ENCODE measurements around the gene CREB5. TPM values are rescaled to one million over a fixed set of nuclear protein-coding genes. Genes with fewer than 3 reads are reported as not detected.

The CREB5 gene
- total RNA-seq, 1 experiment from 2014 or later, result 0.49 TPM

DNA sequence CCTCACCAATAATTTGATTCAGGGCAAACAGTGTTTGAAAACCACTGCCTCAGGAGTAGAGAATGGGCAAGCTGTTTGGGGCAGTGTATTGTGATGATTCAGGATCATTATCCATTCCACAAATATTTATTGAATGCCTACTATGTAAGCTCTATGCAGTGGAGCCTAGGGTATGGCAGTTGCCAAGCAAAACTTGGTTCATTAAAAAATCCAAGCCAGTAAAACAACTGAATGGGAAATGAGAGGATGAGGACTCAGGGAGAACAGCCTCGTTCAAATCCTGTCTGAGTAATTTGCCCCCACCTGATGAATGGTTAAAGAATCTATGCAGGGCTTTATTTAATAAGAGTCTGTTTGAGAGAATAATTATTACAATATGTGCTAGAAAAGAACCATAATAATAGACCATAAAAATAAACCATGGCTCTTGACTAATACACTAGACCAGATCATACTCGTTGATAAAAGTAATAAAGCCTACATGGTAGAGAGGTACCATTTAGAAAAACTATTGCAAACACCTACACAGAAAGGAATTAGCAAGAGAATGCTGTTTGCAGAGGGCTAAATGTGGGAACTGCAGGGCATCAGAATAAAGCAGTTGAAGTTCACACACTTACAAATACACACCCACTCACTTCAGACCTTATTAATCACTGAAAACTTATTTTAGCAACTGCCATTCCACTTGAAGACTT is 71.7 kb downstream of the CREB5 start (continued):
- TF ChIP-seq, protein P1, sequence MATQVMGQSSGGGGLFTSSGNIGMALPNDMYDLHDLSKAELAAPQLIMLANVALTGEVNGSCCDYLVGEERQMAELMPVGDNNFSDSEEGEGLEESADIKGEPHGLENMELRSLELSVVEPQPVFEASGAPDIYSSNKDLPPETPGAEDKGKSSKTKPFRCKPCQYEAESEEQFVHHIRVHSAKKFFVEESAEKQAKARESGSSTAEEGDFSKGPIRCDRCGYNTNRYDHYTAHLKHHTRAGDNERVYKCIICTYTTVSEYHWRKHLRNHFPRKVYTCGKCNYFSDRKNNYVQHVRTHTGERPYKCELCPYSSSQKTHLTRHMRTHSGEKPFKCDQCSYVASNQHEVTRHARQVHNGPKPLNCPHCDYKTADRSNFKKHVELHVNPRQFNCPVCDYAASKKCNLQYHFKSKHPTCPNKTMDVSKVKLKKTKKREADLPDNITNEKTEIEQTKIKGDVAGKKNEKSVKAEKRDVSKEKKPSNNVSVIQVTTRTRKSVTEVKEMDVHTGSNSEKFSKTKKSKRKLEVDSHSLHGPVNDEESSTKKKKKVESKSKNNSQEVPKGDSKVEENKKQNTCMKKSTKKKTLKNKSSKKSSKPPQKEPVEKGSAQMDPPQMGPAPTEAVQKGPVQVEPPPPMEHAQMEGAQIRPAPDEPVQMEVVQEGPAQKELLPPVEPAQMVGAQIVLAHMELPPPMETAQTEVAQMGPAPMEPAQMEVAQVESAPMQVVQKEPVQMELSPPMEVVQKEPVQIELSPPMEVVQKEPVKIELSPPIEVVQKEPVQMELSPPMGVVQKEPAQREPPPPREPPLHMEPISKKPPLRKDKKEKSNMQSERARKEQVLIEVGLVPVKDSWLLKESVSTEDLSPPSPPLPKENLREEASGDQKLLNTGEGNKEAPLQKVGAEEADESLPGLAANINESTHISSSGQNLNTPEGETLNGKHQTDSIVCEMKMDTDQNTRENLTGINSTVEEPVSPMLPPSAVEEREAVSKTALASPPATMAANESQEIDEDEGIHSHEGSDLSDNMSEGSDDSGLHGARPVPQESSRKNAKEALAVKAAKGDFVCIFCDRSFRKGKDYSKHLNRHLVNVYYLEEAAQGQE (IDR thresholded peaks at IDR 0.05; ENCODE audit: low read depth), result no peak
- no peak for TF ChIP-seq POLR2A (IDR thresholded peaks at IDR 0.05; ENCODE audit: borderline replicate concordance, extremely low read depth, insufficient read depth, insufficient read length)

DNA sequence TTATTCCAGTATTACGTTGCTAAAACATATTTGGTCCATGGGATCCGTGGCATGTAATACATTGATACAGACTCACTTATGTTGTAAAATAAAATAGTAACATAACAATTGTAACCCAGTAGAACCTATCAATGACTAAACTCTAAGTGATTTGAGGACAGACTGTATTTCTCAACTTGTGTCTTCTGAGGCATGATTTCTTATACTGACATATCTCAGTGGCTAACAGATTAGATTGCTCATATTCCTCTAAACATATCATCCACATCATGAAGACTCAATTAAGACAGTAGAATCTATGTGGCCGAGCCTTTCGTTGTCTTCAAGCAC is 72.3 kb downstream of the CREB5 start:
- CTCF ChIA-PET, result no interaction called here
- DNase-seq (ENCODE audit: low read depth, low spot score), result no peak
- no peaks in the 10 kb centered on the region for H3K9me2 ChIP-seq (ENCODE audit: insufficient read depth)
- no peaks in the 10 kb centered on the region for H3K9me3 ChIP-seq (ENCODE audit: control insufficient read depth in 1 of 2, insufficient read depth in 1 of 2, low read depth in 1 of 2, low read length in 2 of 2)
- no peaks in the 10 kb centered on the region for H3K79me2 ChIP-seq (ENCODE audit: insufficient read depth, low read length)
- H3K27ac ChIP-seq (ENCODE audit: low read depth, low read length), result no peak overlapping the region
- RAD21 ChIA-PET (ENCODE audit: low non-redundant PET in 1 of 2, low total read pairs in 2 of 2, uncharacterized antibody in 2 of 2, unreplicated experiment in 2 of 2), result no interaction called here
- peaks cover 71% of the 10 kb centered on the region for H3K27me3 ChIP-seq (ENCODE audit: insufficient read depth, low read length)
- no peak for ATAC-seq
- H3K36me3 ChIP-seq (ENCODE audit: control insufficient read depth in 1 of 2, insufficient read depth in 2 of 2, low read length in 2 of 2), result no peaks in the 10 kb centered on the region
- TF ChIP-seq ELF1 (IDR thresholded peaks at IDR 0.05; ENCODE audit: borderline replicate concordance, low read depth), result no peak
- H4K20me1 ChIP-seq (ENCODE audit: insufficient read depth), result no peaks in the 10 kb centered on the region
- no peaks in the 10 kb centered on the region for H3K4me1 ChIP-seq (ENCODE audit: control insufficient read depth in 1 of 2, insufficient read depth in 2 of 2, low read length in 2 of 2)
- intact Hi-C loops (cut with micrococcal nuclease), result no loop called here
- H3K4me3 ChIP-seq (replicated peaks in 1 of 2; ENCODE audit: low read depth in 1 of 2, low read length in 2 of 2), result no peak overlapping the region
- H2AFZ ChIP-seq (ENCODE audit: low read depth, low read length, poor library complexity, severe bottlenecking), result no peak overlapping the region
- no peak overlapping the region for H3K9ac ChIP-seq (ENCODE audit: low read length)
- no peak overlapping the region for H3K4me2 ChIP-seq (ENCODE audit: low read length)
- no TSS peak for BruUV-seq (replicated peaks)
- POLR2A ChIA-PET, result no interaction called here

DNA sequence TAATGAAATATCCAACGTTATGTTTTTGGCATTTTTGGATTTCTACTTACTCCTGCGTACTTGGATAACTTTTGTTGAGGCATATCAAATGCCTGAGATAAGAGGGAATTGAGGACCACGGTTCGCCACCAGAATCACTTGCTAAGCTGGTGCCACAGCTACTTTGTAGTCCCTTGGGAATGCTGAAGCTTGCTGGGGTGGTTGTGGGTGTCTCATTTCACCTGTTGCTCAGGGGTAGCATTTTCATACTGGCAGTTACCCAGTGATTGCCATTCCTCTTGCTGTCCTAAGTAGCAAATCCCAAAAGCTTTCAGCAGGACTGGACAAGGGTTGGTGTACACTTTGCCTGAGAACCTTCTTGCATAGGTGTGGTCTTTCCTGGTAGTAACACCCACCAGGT is 75.2 kb downstream of the CREB5 start:
- H3K4me2 ChIP-seq (ENCODE audit: low read length), result no peak overlapping the region
- intact Hi-C loops (cut with micrococcal nuclease), result no loop called here
- DNase-seq (ENCODE audit: low read depth, low spot score), result no peak
- H3K4me1 ChIP-seq (ENCODE audit: control insufficient read depth in 1 of 2, insufficient read depth in 2 of 2, low read length in 2 of 2), result no peaks in the 10 kb centered on the region
- no peak overlapping the region for H2AFZ ChIP-seq (ENCODE audit: low read depth, low read length, poor library complexity, severe bottlenecking)
- H3K9me3 ChIP-seq (ENCODE audit: control insufficient read depth in 1 of 2, insufficient read depth in 1 of 2, low read depth in 1 of 2, low read length in 2 of 2), result no peaks in the 10 kb centered on the region
- BruUV-seq (replicated peaks), result no TSS peak
- ChIA-PET RAD21 (ENCODE audit: low non-redundant PET in 1 of 2, low total read pairs in 2 of 2, uncharacterized antibody in 2 of 2, unreplicated experiment in 2 of 2) (no interaction called here), CTCF (no interaction called here), POLR2A (no interaction called here)
- H3K27ac ChIP-seq (ENCODE audit: low read depth, low read length), result no peak overlapping the region
- TF ChIP-seq POLR2AphosphoS5 (IDR thresholded peaks at IDR 0.05; ENCODE audit: low read depth, low read length) (no peak), CBX3 (IDR thresholded peaks at IDR 0.05; ENCODE audit: low read depth) (no peak), RAD21 (IDR thresholded peaks at IDR 0.05; ENCODE audit: low read depth) (no peak), JUND (IDR thresholded peaks at IDR 0.05) (no peak), ZFX (IDR thresholded peaks at IDR 0.05) (no peak), EGR1 (IDR thresholded peaks at IDR 0.05; ENCODE audit: low read depth) (no peak), TCF7L2 (IDR thresholded peaks at IDR 0.05; ENCODE audit: borderline replicate concordance, extremely low read depth, insufficient read depth, insufficient read length) (no peak), EZH2phosphoT487 (IDR thresholded peaks at IDR 0.05; ENCODE audit: borderline replicate concordance) (no peak), FOSL1 (IDR thresholded peaks at IDR 0.05; ENCODE audit: low read depth) (no peak)
- TF ChIP-seq, protein P1 (IDR thresholded peaks at IDR 0.05; ENCODE audit: low read depth), result no peak
- H3K9me2 ChIP-seq (ENCODE audit: insufficient read depth), result no peaks in the 10 kb centered on the region
- no peaks in the 10 kb centered on the region for H3K79me2 ChIP-seq (ENCODE audit: insufficient read depth, low read length)
- no peak for ATAC-seq
- H3K36me3 ChIP-seq (ENCODE audit: control insufficient read depth in 1 of 2, insufficient read depth in 2 of 2, low read length in 2 of 2), result no peaks in the 10 kb centered on the region
- H3K4me3 ChIP-seq (replicated peaks in 1 of 2; ENCODE audit: low read depth in 1 of 2, low read length in 2 of 2), result no peak overlapping the region
- H3K9ac ChIP-seq (ENCODE audit: low read length), result no peak overlapping the region
- H4K20me1 ChIP-seq (ENCODE audit: insufficient read depth), result no peaks in the 10 kb centered on the region
- H3K27me3 ChIP-seq (ENCODE audit: insufficient read depth, low read length), result peaks cover 64% of the 10 kb centered on the region
